Adrenal gland (tissue), 12 donors: Measurements from ENCODE around the gene CAMTA2. TPM values are rescaled to one million over a fixed set of nuclear protein-coding genes. Genes with fewer than 3 reads are reported as not detected.
A peak's percentile ranks its signal among the peaks of the same experiment; 100 is the strongest.

Experiments
- DNase-seq, 7 donors: peaks; one replicate each; pipeline ENCODE4 v3.0.0-alpha.2; 2019 to 2020
- H3K27ac ChIP-seq, 5 donors: fragments of 200-600 bp; sonication (generic) in 4 of 5; 1 replicate in 3 of 5; 2 replicates in 2 of 5; pipeline versions ENCODE4 v1.5.1 to v1.8.0; 2016 to 2020; ENCODE audit warnings: mild to moderate bottlenecking in 1 of 5
- H3K27me3 ChIP-seq: fragments of 200-600 bp; 2 replicates; pipeline ENCODE4 v1.8.0; 2021
- H3K36me3 ChIP-seq, 2 donors: fragments of 200-600 bp; replicated peaks in 1 of 2; 1 replicate in 1 of 2; 2 replicates in 1 of 2; pipeline versions ENCODE4 v1.5.1 to v1.8.0; 2018 to 2022
- H3K4me1 ChIP-seq, 2 donors: fragments of 200-600 bp; replicated peaks in 1 of 2; 1 replicate in 1 of 2; 2 replicates in 1 of 2; pipeline versions ENCODE4 v1.5.1 to v1.8.0; 2018 to 2021
- H3K4me3 ChIP-seq, 4 donors: fragments of 200-600 bp; sonication (generic) in 3 of 4; one replicate each; pipeline ENCODE4 v1.5.1; 2016 to 2018
- H3K9me3 ChIP-seq, 3 donors: fragments of 200-600 bp; sonication (generic) in 1 of 3; replicated peaks in 1 of 3; 1 replicate in 2 of 3; 2 replicates in 1 of 3; pipeline versions ENCODE4 v1.5.1 to v1.8.0; 2016 to 2021
- POLR2A ChIP-seq, 2 donors: fragments of 450-650 bp; IDR thresholded peaks; one replicate each; pipeline ENCODE4 v1.6.1; 2017; ENCODE audit warnings: antibody characterized with exemption in 2 of 2, mild to moderate bottlenecking in 2 of 2, moderate library complexity in 1 of 2
- WGBS, 4 donors: extraction: QIAGEN DNeasy Blood & Tissue Kit in 2 of 4; methylation state at CpG; one replicate each; pipeline versions ENCODE4 v1.1.5 to v1.1.7; 2013 to 2017; 5-methylcytosine and 5-hydroxymethylcytosine counted together
- intact Hi-C, 2 donors: fragments of 100-400 bp; cut with DNase I; formaldehyde crosslinking; loops; one replicate each; pipeline versions ENCODE4 v1.14.1 to v1.15.0; 2022 to 2023
- polyA plus RNA-seq, 3 donors: library from polyadenylated mRNA; stranded (reverse); fragments of 200-250 nt in 2 of 3; fragments of 350-450 nt in 1 of 3; fragmentation: Illumina TruSeq in 1 of 3; extraction: RNeasy Lipid Tissue Mini Kit (QIAGEN cat#74804) in 1 of 3; gene quantifications; one replicate each; pipeline ENCODE4 v1.2.3, GENCODE V29; 2013 to 2014
- total RNA-seq, 9 donors: library from RNA; depleted of rRNA in 4 of 9; stranded (reverse); fragments of >200 nt in 4 of 9; fragments of 120-200 nt in 1 of 9; fragmentation: NEBNext Ultra II Directional in 1 of 9; extraction: Animal tissue kit (Norgen Biotek cat#: 25700) in 1 of 9; gene quantifications; one replicate each; pipeline versions ENCODE4 v1.1.0 to v1.2.4, GENCODE V29; 2013 to 2023
- TF ChIP-seq, protein P1 (sequence below), 6 experiments: fragments of 450-650 bp in 4 of 6; fragments of 200-600 bp in 2 of 6; sonication (generic) in 1 of 6; IDR thresholded peaks; 1 replicate in 5 of 6; 2 replicates in 1 of 6; pipeline versions ENCODE4 v1.5.1 to v1.8.0; 2016 to 2021; ENCODE audit warnings: antibody characterized with exemption in 6 of 6, mild to moderate bottlenecking in 2 of 6, moderate library complexity in 1 of 6
- donor health status: healthy with polysubstance abuse.
- donor health status: Bipolar disorder and iron deficiency.
- donor health status: DM: yes; HTN: yes; CAD: no.
- donor health status: DM: no; HTN: no; CAD: no.
- donor health status: DM: no; HTN: no; CAD: no.
- donor health status: DM: yes; HTN: yes; CAD: no.

The CAMTA2 gene
- total and polyA plus RNA-seq, 12 donors: 6.9 to 190 (median 32.6) TPM

DNA sequence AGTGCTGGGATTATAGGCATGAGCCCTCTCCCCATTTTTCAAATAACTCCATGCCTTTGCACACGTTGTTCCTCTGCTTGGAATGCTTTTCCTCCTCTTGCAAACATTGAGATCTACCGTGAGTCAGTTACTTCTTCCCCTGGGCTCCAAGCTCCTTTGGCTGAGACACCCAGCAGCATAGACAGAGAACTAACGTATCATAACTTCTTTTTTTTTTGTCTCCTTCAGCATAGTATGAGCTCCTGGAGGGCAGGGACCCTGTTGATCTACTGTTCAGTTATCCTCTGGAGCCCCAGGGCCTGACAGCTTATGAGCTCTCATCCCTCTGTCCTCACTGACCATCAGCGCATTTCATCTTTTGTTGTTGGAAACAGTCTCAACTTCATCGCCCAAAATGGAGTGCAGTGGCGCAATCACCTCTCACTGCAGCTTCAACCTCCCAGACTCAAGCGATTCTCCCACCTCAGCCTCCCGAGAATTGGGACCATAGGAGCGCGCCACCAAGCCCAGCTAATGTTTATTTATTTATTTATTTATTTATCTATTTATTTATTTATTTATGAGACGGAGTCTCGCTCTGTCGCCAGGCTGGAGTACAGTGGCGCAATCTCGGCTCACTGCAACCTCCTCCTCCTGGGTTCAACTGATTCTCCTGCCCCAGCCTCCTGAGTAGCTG is 22.0 kb downstream of the CAMTA2 start:
- H3K4me3 ChIP-seq: peak overlapping the region in 1 of 4 donors; percentile 82
- peak overlapping the region in 4 of 5 donors; percentile 82 to 99 (median 94) for H3K27ac ChIP-seq
- no peak for TF ChIP-seq POLR2A (IDR thresholded peaks at IDR 0.05)
- TF ChIP-seq, protein P1, sequence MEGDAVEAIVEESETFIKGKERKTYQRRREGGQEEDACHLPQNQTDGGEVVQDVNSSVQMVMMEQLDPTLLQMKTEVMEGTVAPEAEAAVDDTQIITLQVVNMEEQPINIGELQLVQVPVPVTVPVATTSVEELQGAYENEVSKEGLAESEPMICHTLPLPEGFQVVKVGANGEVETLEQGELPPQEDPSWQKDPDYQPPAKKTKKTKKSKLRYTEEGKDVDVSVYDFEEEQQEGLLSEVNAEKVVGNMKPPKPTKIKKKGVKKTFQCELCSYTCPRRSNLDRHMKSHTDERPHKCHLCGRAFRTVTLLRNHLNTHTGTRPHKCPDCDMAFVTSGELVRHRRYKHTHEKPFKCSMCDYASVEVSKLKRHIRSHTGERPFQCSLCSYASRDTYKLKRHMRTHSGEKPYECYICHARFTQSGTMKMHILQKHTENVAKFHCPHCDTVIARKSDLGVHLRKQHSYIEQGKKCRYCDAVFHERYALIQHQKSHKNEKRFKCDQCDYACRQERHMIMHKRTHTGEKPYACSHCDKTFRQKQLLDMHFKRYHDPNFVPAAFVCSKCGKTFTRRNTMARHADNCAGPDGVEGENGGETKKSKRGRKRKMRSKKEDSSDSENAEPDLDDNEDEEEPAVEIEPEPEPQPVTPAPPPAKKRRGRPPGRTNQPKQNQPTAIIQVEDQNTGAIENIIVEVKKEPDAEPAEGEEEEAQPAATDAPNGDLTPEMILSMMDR (IDR thresholded peaks at IDR 0.05): no peak
- no peaks in the 10 kb centered on the region for H3K9me3 ChIP-seq
- WGBS, 4 donors: 94 to 95% (median 95%) methylated on average over 15 of the region's 15 CpGs
- intact Hi-C loops: no loop called here
- H3K27me3 ChIP-seq: no peaks in the 10 kb centered on the region
- DNase-seq: no peak
- peaks cover 0 to 10% of the 10 kb centered on the region in 2 donors for H3K36me3 ChIP-seq
- peaks cover 19 to 35% of the 10 kb centered on the region in 2 donors for H3K4me1 ChIP-seq

DNA sequence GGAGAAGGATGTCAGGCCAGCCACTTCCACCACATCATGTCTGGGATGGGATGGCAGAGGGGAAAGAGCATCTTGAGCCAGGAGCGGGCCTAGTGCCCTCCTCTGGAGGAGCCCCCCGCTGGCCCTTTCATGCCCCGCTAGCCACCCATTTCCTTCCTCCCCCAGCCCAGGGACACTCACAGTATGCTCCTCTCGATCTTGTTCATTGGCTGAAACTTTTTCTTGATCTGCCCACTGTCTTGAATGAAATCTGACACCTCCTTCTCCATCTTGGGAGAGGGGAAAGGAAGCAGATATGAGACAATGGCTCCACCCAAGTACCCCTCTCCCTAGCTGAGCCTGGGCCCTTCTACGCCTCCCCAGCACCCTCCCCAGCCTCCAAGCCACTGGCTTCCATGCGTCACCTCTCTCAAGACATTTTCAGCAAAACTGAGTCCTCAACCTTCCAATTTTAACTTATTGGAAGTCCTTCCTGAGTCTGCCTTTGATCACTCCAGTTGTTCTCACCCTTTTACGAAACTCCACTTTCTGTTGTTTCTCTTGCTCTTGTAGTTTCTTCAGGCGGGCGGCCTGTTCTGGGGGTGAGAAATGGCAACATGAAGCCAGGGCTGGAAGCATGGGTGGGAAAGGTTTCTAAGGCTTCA is 27.1 kb downstream of the CAMTA2 start:
- Histone ChIP-seq H3K36me3 (peaks cover 0 to 20% of the 10 kb centered on the region in 2 donors), H3K27ac (no peak overlapping the region), H3K27me3 (no peaks in the 10 kb centered on the region), H3K4me1 (peaks cover 0 to under 1% of the 10 kb centered on the region in 2 donors), H3K9me3 (no peaks in the 10 kb centered on the region), H3K4me3 (no peak overlapping the region)
- no peak for DNase-seq
- WGBS, 4 donors: 87 to 96% (median 90%) methylated on average over 9 of the region's 9 CpGs
- no peak for TF ChIP-seq POLR2A (IDR thresholded peaks at IDR 0.05)
- TF ChIP-seq, protein P1 (IDR thresholded peaks at IDR 0.05): no peak
- intact Hi-C loops: no loop called here

GRCh38 chr17:4959261-4959965 is 28.1 kb downstream of the CAMTA2 start:
- TF ChIP-seq POLR2A (IDR thresholded peaks at IDR 0.05): no peak
- TF ChIP-seq, protein P1 (IDR thresholded peaks at IDR 0.05): no peak
- Histone ChIP-seq H3K27me3 (no peaks in the 10 kb centered on the region), H3K4me1 (no peaks in the 10 kb centered on the region), H3K36me3 (peaks cover 0 to 20% of the 10 kb centered on the region in 2 donors), H3K4me3 (no peak overlapping the region), H3K9me3 (no peaks in the 10 kb centered on the region), H3K27ac (no peak overlapping the region)
- 85 to 92% (median 90%) methylated on average over 10 to 18 of the region's 18 CpGs for WGBS, 4 donors
- DNase-seq: no peak
- intact Hi-C loops: no loop called here

GRCh38 chr17:4958102-4958501 is 29.4 kb downstream of the CAMTA2 start:
- WGBS, 4 donors: 77 to 85% (median 78%) methylated on average over 3 of the region's 3 CpGs
- H3K4me3 ChIP-seq: no peak overlapping the region
- no peak for DNase-seq
- H3K36me3 ChIP-seq: peaks cover 0 to 20% of the 10 kb centered on the region in 2 donors
- no peak overlapping the region for H3K27ac ChIP-seq
- H3K9me3 ChIP-seq: no peaks in the 10 kb centered on the region
- H3K4me1 ChIP-seq: no peaks in the 10 kb centered on the region
- intact Hi-C loops: no loop called here
- TF ChIP-seq POLR2A (IDR thresholded peaks at IDR 0.05): no peak
- TF ChIP-seq, protein P1 (IDR thresholded peaks at IDR 0.05): no peak
- H3K27me3 ChIP-seq: no peaks in the 10 kb centered on the region
